ENCODE results near the gene PAH. TPM values are rescaled to one million over a fixed set of nuclear protein-coding genes. Genes with fewer than 3 reads are reported as not detected.

PAH gene
- total and polyA plus RNA-seq, 2 of the 13 experiments (the other 11 are each of a cell fraction or from before 2014, with no cell fraction given) = 192 to 451 TPM

DNA sequence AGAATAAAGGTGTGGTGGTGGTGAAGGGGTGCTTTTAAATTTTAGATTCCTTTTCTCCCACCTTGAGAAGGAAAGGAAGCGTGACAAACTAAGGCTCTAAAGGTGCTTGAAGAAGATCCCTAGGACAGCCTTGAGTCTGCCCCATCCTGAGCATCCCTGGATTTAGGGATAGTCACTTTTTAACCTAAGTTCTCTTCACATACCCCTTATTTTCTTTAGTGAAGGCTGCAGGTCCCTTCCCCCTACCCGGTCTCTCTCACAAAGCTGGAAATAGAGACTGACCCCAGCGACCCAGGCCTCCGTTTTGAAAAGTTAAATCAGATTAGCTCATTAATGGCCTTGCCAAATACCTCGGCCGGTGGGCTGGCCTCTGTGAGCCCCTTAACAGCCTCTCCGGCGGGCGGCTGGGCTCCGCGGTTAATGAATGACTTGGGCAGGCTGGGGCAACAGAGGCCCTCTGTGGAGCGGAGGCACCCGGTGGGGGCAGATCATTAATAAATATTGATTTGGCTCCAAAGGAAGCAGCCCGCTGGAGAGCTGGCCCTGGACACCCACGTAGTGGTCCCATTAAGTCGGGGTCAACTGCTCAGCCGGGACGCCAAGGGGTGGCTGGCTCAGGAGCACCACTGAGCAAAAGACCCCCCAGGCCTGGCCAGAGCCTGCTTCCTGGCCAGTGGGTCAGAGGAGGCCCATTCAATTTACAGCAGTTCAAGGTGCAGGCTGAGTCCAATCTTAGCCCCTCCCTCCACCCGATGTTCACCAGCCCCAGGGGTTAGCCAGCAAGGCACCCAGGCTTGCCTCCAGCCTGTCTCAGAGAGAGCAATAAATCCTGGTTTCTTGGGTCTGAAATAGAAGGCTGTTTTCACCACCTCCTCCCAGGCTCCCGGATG is 31.8 kb downstream of the PAH start (continued):
- no peak for TF ChIP-seq ZKSCAN1 (IDR thresholded peaks at IDR 0.05; ENCODE audit: low read length)
- TF ChIP-seq XRCC5 (optimal IDR thresholded peaks at IDR 0.05; ENCODE audit: low read length) = peak; percentile 83
- 0 out of 2 replicates have a peak, but pooled peaks have one; percentile 8 for TF ChIP-seq SSRP1 (CRISPR knock-in tag; IDR thresholded peaks at IDR 0.05)
- TF ChIP-seq ZNF225 (CRISPR knock-in tag; IDR thresholded peaks at IDR 0.05) = peak; percentile 60; the same call in 1 of the 2 replicates
- TF ChIP-seq ZFP62 (CRISPR knock-in tag; IDR thresholded peaks at IDR 0.05) = no peak
- TF ChIP-seq RFX1 (IDR thresholded peaks at IDR 0.05) = no peak
- TF ChIP-seq, protein P1, sequence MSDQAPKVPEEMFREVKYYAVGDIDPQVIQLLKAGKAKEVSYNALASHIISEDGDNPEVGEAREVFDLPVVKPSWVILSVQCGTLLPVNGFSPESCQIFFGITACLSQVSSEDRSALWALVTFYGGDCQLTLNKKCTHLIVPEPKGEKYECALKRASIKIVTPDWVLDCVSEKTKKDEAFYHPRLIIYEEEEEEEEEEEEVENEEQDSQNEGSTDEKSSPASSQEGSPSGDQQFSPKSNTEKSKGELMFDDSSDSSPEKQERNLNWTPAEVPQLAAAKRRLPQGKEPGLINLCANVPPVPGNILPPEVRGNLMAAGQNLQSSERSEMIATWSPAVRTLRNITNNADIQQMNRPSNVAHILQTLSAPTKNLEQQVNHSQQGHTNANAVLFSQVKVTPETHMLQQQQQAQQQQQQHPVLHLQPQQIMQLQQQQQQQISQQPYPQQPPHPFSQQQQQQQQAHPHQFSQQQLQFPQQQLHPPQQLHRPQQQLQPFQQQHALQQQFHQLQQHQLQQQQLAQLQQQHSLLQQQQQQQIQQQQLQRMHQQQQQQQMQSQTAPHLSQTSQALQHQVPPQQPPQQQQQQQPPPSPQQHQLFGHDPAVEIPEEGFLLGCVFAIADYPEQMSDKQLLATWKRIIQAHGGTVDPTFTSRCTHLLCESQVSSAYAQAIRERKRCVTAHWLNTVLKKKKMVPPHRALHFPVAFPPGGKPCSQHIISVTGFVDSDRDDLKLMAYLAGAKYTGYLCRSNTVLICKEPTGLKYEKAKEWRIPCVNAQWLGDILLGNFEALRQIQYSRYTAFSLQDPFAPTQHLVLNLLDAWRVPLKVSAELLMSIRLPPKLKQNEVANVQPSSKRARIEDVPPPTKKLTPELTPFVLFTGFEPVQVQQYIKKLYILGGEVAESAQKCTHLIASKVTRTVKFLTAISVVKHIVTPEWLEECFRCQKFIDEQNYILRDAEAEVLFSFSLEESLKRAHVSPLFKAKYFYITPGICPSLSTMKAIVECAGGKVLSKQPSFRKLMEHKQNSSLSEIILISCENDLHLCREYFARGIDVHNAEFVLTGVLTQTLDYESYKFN (CRISPR knock-in tag; conservative IDR thresholded peaks at IDR 0.05) = peak; percentile 98
- TF ChIP-seq RBAK (CRISPR knock-in tag; IDR thresholded peaks at IDR 0.05) = no peak
- TF ChIP-seq PRPF4 (IDR thresholded peaks at IDR 0.05; ENCODE audit: low read depth, low read length, poor library complexity, severe bottlenecking) = no peak
- TF ChIP-seq, protein P2, sequence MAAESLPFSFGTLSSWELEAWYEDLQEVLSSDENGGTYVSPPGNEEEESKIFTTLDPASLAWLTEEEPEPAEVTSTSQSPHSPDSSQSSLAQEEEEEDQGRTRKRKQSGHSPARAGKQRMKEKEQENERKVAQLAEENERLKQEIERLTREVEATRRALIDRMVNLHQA (CRISPR knock-in tag; IDR thresholded peaks at IDR 0.05) = no peak
- no peak for TF ChIP-seq CBFB (CRISPR knock-in tag; IDR thresholded peaks at IDR 0.05)
- no peak for TF ChIP-seq ZNF260 (CRISPR knock-in tag; IDR thresholded peaks at IDR 0.05; ENCODE audit: borderline replicate concordance, low read depth)
- peak; percentile 57; the same call in 1 of the 2 replicates for TF ChIP-seq SAFB2 (CRISPR knock-in tag; IDR thresholded peaks at IDR 0.05; ENCODE audit: borderline replicate concordance, low read depth)
- TF ChIP-seq SIN3A (IDR thresholded peaks at IDR 0.05; ENCODE audit: borderline replicate concordance, low read depth, low read length) = no peak
- peak; percentile 91 for TF ChIP-seq BRCA1 (CRISPR knock-in tag; IDR thresholded peaks at IDR 0.05)
- TF ChIP-seq XBP1 (CRISPR knock-in tag; IDR thresholded peaks at IDR 0.05) = no peak
- TF ChIP-seq, protein P3, sequence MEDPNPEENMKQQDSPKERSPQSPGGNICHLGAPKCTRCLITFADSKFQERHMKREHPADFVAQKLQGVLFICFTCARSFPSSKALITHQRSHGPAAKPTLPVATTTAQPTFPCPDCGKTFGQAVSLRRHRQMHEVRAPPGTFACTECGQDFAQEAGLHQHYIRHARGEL (CRISPR knock-in tag; IDR thresholded peaks at IDR 0.05) = no peak
- no peak for TF ChIP-seq GTF3A (CRISPR knock-in tag; conservative IDR thresholded peaks at IDR 0.05)
- TF ChIP-seq FOXP1 (IDR thresholded peaks at IDR 0.05) = no peak
- peak; percentile 62; the same call in 1 of the 2 replicates for TF ChIP-seq FOXP1 (CRISPR knock-in tag; IDR thresholded peaks at IDR 0.05)
- no peak for TF ChIP-seq SP2 (CRISPR knock-in tag; IDR thresholded peaks at IDR 0.05)
- TF ChIP-seq, protein P4, sequence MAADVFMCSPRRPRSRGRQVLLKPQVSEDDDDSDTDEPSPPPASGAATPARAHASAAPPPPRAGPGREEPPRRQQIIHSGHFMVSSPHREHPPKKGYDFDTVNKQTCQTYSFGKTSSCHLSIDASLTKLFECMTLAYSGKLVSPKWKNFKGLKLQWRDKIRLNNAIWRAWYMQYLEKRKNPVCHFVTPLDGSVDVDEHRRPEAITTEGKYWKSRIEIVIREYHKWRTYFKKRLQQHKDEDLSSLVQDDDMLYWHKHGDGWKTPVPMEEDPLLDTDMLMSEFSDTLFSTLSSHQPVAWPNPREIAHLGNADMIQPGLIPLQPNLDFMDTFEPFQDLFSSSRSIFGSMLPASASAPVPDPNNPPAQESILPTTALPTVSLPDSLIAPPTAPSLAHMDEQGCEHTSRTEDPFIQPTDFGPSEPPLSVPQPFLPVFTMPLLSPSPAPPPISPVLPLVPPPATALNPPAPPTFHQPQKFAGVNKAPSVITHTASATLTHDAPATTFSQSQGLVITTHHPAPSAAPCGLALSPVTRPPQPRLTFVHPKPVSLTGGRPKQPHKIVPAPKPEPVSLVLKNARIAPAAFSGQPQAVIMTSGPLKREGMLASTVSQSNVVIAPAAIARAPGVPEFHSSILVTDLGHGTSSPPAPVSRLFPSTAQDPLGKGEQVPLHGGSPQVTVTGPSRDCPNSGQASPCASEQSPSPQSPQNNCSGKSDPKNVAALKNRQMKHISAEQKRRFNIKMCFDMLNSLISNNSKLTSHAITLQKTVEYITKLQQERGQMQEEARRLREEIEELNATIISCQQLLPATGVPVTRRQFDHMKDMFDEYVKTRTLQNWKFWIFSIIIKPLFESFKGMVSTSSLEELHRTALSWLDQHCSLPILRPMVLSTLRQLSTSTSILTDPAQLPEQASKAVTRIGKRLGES (CRISPR knock-in tag; IDR thresholded peaks at IDR 0.05; ENCODE audit: borderline replicate concordance) = peak; percentile 28; the same call in 1 of the 2 replicates
- no peak for TF ChIP-seq JUN (CRISPR knock-in tag; IDR thresholded peaks at IDR 0.05)
- TF ChIP-seq SMAD1 (CRISPR knock-in tag; IDR thresholded peaks at IDR 0.05; ENCODE audit: borderline replicate concordance, low read depth) = 0 out of 2 replicates have a peak, but pooled peaks have one; percentile 44

Data from HepG2 (cell line).